Smooth muscle cell (in vitro differentiated cells): ENCODE results near the gene PPM1G. TPM values are rescaled to one million over a fixed set of nuclear protein-coding genes. Genes with fewer than 3 reads are reported as not detected.

Source experiments
- DNase-seq: peaks from one replicate; lab custom pipeline; 2025; ENCODE audit not compliant: unreplicated experiment; lab: John Stamatoyannopoulos, UW
- H2AFZ ChIP-seq: fragments of 200-600 bp; sonication (generic); 2 replicates; pipeline ENCODE4 v1.6.0; 2016; ENCODE audit warnings: antibody characterized with exemption, low read depth, mild to moderate bottlenecking
- H3F3A ChIP-seq: fragments of 200-600 bp; sonication (generic); 2 replicates; pipeline ENCODE4 v1.6.0; 2017; ENCODE audit warnings: antibody characterized with exemption, low read depth
- H3K27ac ChIP-seq: fragments of 200-600 bp; sonication (generic); 2 replicates; pipeline ENCODE4 v1.5.1; 2016; ENCODE audit warnings: low read depth, mild to moderate bottlenecking
- H3K27me3 ChIP-seq: fragments of 200-600 bp; sonication (generic); 2 replicates; pipeline ENCODE4 v1.6.1; 2016; ENCODE audit warnings: low read depth, mild to moderate bottlenecking
- H3K36me3 ChIP-seq: fragments of 200-600 bp; sonication (generic); 2 replicates; pipeline ENCODE4 v1.5.1; 2016; ENCODE audit warnings: low read depth
- H3K4me1 ChIP-seq: fragments of 200-600 bp; sonication (generic); 2 replicates; pipeline ENCODE4 v1.5.1; 2016; ENCODE audit warnings: low read depth
- H3K4me2 ChIP-seq: fragments of 200-600 bp; sonication (generic); 2 replicates; pipeline ENCODE4 v1.6.0; 2016; ENCODE audit warnings: mild to moderate bottlenecking
- H3K4me3 ChIP-seq: fragments of 200-600 bp; sonication (generic); 2 replicates; pipeline ENCODE4 v1.5.1; 2016; ENCODE audit warnings: mild to moderate bottlenecking
- H3K79me2 ChIP-seq: fragments of 200-600 bp; sonication (generic); 2 replicates; pipeline ENCODE4 v1.6.0; 2016; ENCODE audit warnings: low read depth, mild to moderate bottlenecking
- H3K9ac ChIP-seq: fragments of 200-600 bp; sonication (generic); 2 replicates; pipeline ENCODE4 v1.6.0; 2016; ENCODE audit warnings: low read depth
- H3K9me3 ChIP-seq: fragments of 200-600 bp; sonication (generic); replicated peaks from 2 replicates; pipeline ENCODE4 v1.5.1; 2016; ENCODE audit warnings: low read depth
- H4K20me1 ChIP-seq: fragments of 200-600 bp; sonication (generic); 2 replicates; pipeline ENCODE4 v1.6.0; 2016; ENCODE audit warnings: low read depth
- WGBS: methylation state at CpG from one replicate; pipeline ENCODE4 v1.1.7; 2016; ENCODE audit warnings: low lambda C conversion rate; 5-methylcytosine and 5-hydroxymethylcytosine counted together
- polyA plus RNA-seq: library from polyadenylated mRNA; unstranded; fragments of >200 nt; fragmentation: Nextera tagmentation; extraction: Ambion mirVana; gene quantifications from 2 replicates; pipeline ENCODE4 v1.2.1, GENCODE V29; 2016
- total RNA-seq: library from RNA; depleted of rRNA; stranded (reverse); fragments of >200 nt; gene quantifications from 2 replicates; pipeline ENCODE4 v1.2.3, GENCODE V29; 2014
- TF ChIP-seq, protein P1 (sequence below): fragments of 200-600 bp; sonication (generic); IDR thresholded peaks from 2 replicates; pipeline ENCODE4 v1.5.1; 2017; ENCODE audit warnings: borderline replicate concordance, mild to moderate bottlenecking, antibody characterized with exemption; ENCODE audit not compliant: insufficient read depth, poor library complexity, severe bottlenecking

PPM1G gene
- total and polyA plus RNA-seq, 2 experiments from 2014 or later, result 30.2 to 48.7 TPM

DNA sequence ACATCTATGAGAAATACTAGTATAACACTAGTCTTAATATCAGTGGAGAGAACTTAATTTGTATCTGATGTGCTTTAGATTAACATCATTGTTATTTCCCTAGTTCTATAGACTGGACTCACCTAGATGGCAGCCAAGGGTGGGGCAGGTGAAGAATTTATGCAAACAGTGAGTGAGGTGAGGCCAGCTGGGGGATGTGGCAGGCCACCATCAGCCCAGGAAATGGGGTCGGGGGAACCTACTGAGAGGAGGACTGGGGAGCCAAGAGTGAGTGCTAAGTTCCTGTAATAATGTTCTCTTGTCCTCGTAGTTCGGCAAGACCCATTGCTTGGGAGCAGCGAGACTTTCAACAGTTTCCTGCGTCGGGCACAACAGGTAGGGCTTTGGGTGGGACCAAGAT, 36.5 kb downstream of the PPM1G start:
- H3K9ac ChIP-seq, result no peak overlapping the region
- TF ChIP-seq, protein P1, sequence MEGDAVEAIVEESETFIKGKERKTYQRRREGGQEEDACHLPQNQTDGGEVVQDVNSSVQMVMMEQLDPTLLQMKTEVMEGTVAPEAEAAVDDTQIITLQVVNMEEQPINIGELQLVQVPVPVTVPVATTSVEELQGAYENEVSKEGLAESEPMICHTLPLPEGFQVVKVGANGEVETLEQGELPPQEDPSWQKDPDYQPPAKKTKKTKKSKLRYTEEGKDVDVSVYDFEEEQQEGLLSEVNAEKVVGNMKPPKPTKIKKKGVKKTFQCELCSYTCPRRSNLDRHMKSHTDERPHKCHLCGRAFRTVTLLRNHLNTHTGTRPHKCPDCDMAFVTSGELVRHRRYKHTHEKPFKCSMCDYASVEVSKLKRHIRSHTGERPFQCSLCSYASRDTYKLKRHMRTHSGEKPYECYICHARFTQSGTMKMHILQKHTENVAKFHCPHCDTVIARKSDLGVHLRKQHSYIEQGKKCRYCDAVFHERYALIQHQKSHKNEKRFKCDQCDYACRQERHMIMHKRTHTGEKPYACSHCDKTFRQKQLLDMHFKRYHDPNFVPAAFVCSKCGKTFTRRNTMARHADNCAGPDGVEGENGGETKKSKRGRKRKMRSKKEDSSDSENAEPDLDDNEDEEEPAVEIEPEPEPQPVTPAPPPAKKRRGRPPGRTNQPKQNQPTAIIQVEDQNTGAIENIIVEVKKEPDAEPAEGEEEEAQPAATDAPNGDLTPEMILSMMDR, result no peak
- no peak for DNase-seq
- peaks cover 12% of the 10 kb centered on the region for H4K20me1 ChIP-seq
- no peak overlapping the region for H3K27ac ChIP-seq
- no peaks in the 10 kb centered on the region for H3K27me3 ChIP-seq
- peaks cover 42% of the 10 kb centered on the region for H3K79me2 ChIP-seq
- H3K4me3 ChIP-seq, result no peak overlapping the region
- 96% methylated on average over 6 of the region's 6 CpGs for WGBS
- H3K36me3 ChIP-seq, result no peaks in the 10 kb centered on the region
- H3K9me3 ChIP-seq, result no peaks in the 10 kb centered on the region
- peaks cover 15% of the 10 kb centered on the region for H3K4me1 ChIP-seq
- no peak overlapping the region for H3K4me2 ChIP-seq
- no peak overlapping the region for H2AFZ ChIP-seq
- peaks cover 3% of the 10 kb centered on the region for H3F3A ChIP-seq

- H3K4me1 ChIP-seq, result peaks cover 15% of the 10 kb centered on the region
- H3K4me3 ChIP-seq, result peak overlapping the region; percentile 72
- no peaks in the 10 kb centered on the region for H3K9me3 ChIP-seq
- no peak for DNase-seq
- peaks cover 46% of the 10 kb centered on the region for H3K79me2 ChIP-seq
- H3K9ac ChIP-seq, result peak overlapping the region; percentile 92
- peaks cover 10% of the 10 kb centered on the region for H3K36me3 ChIP-seq
- H2AFZ ChIP-seq, result peak overlapping the region; percentile 46
- 2% methylated on average over 43 of the region's 46 CpGs for WGBS
- H4K20me1 ChIP-seq, result peaks cover 12% of the 10 kb centered on the region
- peaks cover 8% of the 10 kb centered on the region for H3F3A ChIP-seq
- H3K27me3 ChIP-seq, result no peaks in the 10 kb centered on the region
- H3K4me2 ChIP-seq, result peak overlapping the region; percentile 94
- peak overlapping the region; percentile 80 for H3K27ac ChIP-seq
- TF ChIP-seq, protein P1, result no peak
These were observed 38.4 kb downstream of the PPM1G start for GRCh38 chr2:27370816-27371620.

DNA sequence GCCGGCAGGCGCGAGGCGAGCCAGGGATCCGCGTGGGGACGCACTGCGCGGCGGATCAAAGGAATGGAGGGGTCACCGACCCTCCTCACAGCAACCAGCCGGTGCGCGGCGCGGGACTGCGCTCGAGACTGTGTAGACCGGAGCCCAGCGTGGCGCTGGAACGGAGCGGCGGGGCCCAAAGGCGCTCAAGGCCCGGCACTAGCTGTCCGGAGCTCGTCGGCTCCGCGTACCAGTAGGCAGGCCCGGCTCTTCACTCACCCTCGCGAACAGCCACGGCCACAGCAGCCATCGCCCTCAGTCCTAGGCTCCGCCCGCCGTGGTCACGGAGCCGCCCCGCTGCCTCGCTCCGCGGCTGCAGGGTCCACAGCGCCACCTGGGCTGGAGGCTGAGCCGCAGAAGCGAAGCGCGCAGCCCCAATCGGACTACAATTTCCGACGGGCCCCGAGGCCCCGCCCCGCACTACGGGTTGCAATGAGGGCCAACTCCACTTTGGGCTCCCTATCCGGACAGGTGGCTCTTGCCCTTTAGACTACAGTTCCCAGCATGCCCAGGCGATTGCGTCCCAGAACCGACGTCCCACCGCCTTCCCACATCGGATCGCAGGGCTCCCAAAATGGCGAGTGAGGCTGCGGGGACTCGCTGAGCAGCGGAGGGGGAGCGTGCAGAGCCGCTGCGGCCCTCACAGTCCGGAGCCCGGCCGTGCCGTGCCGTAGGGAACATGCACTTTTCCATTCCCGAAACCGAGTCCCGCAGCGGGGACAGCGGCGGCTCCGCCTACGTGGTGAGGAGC, 39.2 kb downstream of the PPM1G start, which contains the start of the genes EIF2B4 and SNX17:
Gene EIF2B4, minus strand, starts transcription at position 313 of the 790 bp plus-strand sequence. Its CDS starts 24 bp downstream, at position 289.
Gene SNX17, plus strand, starts transcription at position 591 of the 790 bp plus-strand sequence. Its CDS starts 128 bp downstream, at position 719.
- Histone ChIP-seq H3F3A (peaks cover 5% of the 10 kb centered on the region), H3K79me2 (peaks cover 46% of the 10 kb centered on the region), H3K4me3 (peak within 1 kb of the TSS; percentile 72), H3K9ac (peak within 1 kb of the TSS; percentile 92), H4K20me1 (peaks cover 12% of the 10 kb centered on the region), H3K9me3 (no peaks in the 10 kb centered on the region), H3K36me3 (peaks cover 10% of the 10 kb centered on the region), H3K4me2 (peak within 1 kb of the TSS; percentile 94), H3K4me1 (peaks cover 15% of the 10 kb centered on the region), H3K27me3 (no peaks in the 10 kb centered on the region), H3K27ac (peak within 1 kb of the TSS; percentile 80), H2AFZ (peak within 1 kb of the TSS; percentile 82)
- 1% methylated on average over 83 of the region's 85 CpGs for WGBS
- DNase-seq, result peak; percentile 94
- TF ChIP-seq, protein P1, result peak; percentile 58
